Amniotic stem cell (primary cell): ENCODE measurements around the gene LAMC3.
"Not testable (repeated sequence)": the region's sequence is repeated elsewhere in the genome, so short reads cannot be mapped to it uniquely, and the experiment has no call there.

ENCODE experiments used
- DNase-seq: peaks from one replicate; lab custom pipeline; 2025; lab: John Stamatoyannopoulos, UW

LAMC3 gene

DNA sequence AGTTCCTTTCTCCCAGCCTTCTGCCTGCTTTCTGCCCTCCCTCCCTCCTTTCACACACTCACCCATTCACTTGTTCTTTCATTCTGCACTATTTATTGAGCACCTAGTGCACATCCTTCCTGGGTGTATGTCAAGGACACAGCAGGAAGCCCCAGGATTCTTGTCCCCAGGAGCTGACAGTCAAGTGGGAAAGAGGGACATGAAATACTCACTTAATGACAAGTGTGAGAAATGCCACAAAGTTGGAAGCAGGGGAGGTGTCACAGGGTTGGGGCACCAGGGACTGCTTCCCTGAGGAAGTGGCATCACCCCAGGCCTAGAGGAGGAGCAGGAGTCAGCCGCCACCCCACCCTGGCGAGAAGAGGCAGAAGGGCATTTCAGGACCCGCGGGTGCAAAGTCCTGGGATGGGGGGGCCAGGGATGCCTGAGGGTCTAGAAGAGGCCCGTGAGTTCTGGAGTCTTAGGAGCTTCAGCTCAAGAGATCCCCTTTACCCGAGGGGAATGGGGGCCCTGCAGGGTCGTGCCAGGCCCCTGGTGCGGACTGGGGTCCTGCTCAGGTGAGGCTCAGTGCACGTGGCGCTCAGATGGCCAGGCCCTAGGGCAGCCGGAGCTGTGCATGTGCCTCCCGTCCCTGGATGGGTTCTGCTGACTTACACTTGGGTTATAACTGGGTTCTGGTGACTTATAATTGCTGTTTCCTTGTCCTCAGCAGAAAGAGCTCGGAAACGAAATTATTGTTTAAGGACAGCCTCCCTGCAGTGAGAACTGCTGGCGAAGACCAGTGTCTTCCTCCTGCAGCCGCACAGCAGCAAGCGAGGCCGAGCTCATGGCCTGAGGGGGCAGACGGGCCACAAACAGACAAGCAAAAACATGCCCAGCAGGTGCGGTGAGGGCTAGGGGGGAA lies 16.9 kb upstream of the LAMC3 start:
- no peak for DNase-seq

DNA sequence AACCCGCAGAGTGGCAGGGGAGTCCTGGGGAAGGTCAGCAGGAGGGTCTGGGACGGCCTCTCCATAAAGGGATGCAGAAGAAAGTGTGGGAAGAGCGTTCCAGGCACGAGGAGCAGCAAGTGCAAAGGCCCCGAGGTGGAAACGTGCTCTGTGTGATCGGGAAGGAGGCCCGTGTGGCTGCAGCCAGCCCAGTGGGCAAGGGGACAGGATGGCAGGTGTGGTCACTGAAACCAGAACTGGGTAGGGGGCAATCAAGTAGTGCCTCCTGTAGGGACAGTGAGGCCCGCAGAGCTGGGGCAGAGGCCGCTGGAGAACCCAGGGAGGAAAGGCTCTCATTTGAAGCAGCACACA lies 16.3 kb upstream of the LAMC3 start:
- no peak for DNase-seq

DNA sequence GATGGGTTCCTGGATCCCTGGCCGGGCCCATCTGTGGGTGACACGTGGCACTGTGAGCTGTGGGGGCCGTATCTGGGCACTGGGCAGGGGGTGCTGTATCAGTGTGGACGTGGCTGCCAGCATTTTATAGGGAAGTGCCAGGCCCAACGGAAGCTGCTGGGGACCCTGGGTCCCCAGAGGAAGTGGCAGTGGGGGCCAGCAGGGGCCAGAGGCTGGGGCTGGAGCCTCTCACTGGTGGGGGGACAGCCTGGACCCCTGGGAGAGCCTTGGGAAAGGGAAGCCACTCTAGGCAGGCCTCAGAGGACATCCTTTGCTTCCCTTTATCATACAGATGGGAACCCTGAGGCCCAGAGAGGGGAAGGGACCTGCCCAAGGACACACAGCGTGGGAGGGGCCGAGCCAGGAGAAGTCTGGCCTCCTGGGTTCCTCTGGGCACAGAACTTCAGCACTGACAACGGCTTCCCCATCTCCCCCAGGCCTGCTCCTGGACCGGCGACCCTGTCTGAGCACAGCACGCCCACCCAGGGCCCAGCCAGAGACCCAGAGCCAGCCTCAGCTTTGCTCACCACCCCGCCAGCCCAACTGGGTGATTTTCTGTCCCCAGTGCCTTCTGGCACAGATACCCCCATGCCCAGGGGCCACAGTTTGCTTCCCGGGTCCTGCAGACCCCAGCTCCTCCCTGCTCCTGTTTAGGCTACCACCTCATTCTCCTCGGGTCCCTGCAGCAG lies 15.5 kb upstream of the LAMC3 start:
- DNase-seq: no peak

DNA sequence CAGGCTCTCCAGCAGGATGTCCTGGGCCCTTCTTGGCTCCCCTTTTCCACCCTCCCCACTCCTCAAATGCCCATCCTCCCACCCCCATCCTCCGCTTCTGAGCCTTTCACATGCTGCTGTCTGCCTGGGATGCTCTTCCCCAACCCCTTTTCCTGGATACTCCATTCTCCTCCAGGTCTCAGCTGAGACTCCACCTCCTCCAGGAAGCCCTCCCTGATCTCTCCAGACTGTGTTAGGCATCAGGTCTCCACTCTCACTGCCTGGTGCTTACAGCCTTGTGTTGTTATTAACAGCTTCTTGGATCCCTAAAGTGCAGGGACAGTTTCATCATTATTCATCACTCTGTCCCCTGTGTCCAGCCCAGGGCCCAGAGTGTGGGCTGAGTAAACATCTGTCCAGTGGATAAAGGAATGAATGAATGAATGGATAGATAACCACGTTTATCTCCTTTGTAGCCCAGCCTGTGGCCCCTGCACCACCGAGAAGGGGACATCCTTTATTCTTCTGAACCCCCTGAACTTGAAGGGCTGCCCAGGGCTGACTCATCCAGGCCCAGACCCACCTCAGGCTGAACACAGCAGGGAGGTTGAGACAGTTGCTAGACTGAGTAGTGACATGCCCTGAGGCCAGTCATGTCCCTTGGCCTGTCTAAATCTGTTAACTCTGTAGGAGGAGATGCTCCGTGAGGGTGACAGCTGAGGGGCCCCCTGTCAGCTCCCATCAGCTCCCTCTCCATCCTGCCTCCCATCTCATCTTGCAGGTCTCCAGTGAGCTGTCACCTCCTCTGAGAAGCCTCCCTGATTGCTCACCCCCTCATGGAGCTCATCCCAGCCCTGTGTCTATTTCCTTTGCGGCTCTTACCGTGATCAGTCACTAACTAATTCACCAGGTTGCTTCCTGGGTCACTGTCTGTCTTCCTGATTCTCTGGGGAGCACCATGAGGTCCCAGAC lies 14.6 kb upstream of the LAMC3 start:
- no peak for DNase-seq

DNA sequence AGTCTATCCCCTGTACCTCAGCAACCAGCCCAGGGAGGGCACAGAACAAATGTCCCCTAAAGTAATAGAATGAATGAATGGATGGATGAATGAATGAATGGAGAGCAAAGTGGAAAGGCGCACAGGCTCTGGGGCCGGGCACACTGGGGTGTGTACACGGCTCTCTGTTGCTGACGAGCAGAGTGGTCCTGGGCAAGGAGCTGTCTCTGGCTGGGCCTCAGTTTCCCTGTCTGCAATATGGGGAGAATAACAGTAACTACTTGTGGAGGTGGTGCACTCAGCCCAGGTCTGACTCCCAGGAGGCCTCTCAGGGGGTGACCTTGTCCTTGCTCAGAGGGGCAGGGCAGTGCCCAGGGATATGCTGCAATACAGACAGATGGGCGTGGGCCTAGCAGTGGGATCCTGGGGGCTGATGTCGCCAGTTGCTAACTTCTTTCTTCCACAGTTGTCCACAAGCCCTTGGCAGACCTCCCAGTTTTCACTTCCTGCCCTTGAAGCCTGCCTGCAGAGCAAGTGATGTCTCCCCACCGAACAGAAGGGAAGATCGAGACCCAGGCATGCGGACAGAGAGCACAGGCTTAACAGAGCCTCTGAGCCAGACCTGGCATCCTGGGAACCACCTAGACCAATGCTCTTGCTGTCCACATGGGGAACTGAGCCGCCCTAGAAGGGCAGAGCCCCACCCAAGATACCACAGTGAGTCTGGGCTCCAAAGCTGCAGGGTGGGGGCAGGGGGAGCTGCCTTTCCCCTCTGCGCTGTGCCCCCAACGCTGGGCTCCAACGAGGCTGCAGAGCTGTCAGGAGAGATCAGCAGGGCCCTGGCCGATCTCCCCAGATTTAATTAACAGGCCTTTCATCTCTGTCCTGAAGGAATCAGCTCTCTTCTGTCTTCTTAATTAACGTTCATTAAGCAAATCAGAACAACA lies 13.6 kb upstream of the LAMC3 start:
- DNase-seq: no peak

DNA sequence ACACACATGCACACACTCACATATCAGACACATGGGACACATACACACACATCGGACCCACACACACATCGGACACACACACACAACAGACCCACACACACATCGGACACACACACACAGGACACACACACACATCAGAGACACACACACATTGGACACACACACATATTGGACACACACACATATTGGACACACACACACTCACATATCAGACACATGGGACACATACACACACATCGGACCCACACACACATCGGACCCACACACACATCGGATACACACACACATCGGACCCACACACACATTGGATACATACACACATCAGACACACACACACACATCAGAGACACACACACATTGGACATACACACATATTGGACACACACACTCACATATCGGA lies 12.8 kb upstream of the LAMC3 start:
- no peak for DNase-seq

DNA sequence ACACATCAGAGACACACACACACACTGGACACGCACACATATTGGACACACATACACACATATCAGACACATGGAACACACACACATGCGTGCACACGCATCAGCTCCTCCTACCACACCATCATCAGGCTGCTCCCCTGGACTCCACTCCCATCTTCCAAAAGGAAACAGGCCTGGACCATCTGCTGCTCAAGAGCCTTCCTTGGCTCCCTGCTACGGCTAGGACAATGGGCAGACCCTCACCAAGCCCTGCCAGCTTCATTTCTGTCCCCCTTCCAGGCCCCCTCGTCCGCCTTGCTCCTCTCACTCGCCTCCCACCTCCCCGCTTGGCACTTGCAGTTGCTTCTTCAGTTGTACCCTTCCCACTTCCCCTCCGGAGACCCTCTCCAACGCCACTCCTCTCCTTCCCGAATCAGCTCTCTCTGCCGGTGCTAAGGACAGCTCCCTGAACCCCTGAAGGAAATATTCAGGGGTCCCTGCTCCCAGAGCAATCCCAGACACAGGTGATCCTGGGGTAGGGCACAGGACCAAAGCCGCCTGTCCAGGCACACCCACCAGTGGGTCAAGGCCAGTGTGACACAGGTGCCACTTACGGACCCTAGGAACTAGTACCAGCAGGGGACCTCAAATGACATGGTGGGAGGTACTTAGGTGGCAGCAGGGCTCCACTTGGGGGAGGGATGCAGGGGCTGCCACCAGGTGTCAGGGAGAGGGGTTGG lies 12.1 kb upstream of the LAMC3 start:
- DNase-seq: no peak

DNA sequence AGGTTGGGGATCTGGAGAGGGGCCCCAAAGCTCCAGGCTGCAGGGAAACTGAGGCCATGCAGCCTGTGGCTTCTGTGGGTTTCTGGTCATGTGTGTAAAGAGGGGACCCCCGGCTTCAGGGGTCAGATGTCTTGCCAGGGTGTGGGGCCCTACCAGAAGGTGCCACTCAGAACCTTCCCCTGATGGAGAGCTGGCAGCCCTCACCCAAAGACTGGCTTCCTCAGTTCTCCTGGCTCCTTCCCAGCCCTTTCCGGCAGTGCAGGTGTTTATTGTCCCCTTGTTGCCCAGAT lies 11.6 kb upstream of the LAMC3 start:
- no peak for DNase-seq

DNA sequence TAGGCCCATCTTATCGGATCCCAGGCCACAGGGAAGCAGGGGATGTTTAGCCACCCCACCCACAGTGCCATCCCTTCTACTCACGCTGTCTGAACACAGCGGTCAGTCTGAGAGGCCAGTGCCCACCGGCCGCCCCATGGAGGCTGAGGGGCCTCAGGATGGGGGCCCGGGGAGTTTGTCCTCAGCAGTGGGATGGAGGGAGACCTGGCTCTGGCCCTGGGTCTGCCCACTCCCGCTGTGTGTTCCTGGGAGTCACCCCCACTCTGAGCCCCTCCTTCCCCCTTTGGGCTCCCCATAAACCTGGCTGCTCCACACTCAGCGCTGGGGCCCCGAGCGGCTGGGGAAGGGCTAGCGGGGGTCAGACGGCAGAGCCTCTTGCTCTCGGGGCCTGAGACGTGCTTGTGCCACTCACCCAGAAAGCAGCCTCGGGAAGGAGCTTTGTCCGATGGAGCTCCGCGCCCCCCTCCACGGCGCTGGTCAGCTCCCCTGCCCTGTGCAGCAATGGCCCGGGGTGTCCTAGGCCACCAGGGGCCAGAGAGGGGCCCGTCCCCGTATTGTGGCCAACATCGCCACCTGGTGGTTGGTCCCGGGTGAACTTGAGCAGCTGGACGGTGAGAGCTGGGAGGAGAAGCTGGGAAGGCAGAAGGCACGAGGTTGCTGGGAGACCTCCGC lies 10.9 kb upstream of the LAMC3 start:
- no peak for DNase-seq

DNA sequence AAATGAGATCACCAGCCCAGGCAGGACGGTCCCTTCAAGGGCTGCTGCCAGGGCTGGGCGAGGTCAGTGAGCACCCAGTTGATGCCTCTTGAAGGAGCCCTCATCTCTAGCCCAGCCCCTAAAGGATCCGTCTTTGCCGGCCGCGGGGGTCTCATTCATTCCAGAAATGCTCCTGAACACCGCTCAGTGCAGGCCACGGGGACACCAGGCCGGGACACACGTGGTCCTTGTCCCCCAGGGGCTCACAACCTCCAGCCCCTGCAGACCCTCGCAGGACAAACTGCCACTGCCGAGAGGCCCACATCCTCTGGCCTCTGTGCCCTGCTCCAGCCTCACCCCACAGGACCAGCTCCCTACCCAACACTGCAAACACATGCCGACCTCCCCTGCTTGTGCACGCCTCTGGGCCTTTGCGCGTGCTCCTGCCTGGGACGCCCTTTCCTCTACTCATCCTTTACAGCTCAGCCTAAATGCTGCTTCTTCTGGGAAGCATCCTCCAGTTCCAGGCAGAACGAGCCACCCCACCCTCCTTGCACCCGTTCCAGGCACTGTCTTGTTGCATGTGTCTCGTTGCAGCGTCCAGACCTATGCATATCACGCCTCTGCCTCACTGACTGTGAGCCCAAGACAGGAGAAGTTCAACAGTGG lies 10.3 kb upstream of the LAMC3 start:
- no peak for DNase-seq

DNA sequence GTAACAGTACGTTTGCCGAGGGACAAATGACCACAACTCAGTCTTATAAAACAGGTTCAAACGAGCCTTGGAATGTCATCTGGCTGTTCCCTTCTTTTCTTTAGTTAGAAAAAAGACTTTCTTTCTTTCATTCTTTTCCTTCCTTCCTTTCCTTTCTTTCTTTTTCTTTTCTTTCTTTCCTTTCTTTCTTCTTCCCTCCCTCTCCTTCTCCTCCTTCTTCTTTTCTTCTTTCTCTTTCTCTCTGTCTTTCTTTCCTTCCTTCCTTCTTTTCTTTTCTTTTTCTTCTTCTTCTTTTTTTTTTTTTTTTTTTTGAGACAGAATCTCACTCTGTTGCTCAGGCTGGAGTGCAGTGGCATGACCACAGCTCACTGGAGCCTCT lies 9.7 kb upstream of the LAMC3 start:
- DNase-seq: no peak

DNA sequence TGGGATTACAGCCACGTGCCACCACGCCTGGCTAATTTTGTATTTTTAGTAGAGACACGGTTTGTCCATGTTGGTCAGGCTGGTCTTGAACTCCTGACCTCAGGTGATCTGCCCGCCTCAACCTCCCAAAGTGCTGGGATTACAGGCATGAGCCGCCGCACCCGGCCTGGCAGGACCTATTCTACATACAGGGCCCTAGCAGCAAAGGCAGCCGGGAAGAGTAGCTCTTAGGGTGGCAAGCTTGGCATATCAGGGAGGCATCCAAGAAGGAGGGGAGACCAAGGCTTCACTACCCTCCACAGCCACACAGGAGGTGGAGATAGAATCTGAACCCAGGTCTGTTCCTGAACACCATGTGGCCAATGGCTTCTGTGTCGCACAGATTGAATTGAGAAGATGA lies 8.4 kb upstream of the LAMC3 start:
- not testable (repeated sequence) for DNase-seq

DNA sequence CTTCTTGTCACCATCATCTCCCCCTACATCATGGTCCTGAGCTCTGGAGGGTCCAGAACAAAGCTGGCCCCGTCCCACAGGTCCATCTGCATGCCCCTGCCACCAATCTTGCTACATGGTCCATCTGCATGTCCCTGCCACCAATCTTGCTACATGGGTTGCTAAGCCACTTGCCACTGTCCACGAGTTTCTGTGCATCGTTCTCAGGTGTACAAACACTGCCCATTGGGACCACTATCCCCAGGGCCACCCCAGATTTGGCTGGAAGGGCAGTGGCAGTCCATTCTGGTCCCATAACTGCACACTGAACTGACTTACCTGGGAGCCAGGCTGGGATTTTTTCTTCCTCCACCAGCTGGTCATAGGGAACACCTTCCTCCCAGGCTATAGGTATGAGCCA lies 8.0 kb upstream of the LAMC3 start:
- no peak for DNase-seq

DNA sequence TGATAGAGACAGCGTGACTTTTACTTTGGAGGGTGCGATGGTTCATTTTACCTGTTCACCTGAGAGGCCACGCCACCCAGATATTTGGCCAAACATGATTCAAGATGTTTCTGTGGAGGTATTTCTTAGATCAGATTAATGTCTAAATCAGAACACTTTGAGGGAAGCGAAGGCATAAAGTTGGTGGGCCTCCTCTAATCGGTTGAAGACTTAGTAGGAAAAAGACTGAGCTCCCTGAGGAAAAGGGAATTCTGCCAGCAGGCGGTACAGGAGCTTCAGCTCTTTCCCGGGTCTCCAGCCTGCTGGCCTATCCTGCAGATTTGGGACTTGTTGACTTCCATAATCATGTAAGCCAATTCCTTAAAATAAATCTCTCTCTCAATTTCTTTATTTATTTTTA lies 7.0 kb upstream of the LAMC3 start:
- DNase-seq: no peak

DNA sequence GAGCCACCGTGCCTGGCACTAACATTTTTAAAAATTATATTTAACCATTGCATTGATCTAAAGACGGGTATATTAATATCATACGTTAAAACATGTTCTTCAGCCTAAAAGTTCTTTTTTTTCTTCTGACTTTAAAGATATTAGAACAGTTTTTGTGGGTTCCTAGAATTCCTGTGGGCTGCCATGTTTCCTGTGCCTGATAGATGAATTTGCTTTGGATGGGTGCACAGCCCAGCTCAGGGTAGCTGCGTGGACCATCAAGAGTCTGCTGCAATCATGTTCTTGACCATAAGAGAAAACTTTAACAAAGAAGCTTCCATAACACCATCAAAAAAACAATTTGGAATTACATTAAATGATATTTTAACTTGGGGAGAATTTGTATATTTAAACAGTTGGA lies 2.4 kb upstream of the LAMC3 start:
- DNase-seq: no peak

DNA sequence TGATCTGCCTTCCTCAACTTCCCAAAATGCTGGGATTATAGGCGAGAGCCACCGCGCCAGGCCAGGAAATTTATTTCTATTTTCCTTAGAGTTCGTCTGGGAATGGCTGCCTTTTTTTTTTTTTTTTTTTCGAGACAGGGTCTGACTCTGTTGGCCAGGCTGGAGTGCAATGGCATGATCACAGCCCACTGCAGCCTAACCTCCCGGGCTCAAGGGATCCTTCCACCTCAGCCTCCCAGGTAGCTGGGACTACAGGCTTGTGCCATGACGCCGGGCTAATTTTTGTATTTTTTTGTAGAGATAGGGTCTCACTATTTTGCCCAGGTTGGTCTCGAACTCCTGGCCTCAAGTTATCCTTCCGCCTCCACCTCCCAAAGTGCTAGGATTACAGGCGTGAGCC lies 888 bp upstream of the LAMC3 start:
- no peak for DNase-seq

DNA sequence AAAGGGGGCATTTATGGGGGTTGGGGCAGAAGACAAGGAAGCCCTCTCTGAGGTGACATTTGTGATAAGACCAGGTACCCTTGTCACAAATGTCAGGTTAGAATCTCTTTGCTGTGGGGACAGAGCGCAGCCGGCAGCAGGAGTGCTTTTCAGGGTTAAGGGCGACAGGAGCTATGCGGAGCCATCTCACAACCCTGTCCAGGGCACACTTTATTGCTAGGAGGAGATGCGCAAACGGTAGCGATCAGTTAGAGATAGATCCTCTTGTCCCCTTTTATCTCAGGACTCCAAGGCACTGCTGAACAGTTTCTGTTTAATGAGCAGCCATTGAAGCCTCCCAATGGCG lies 438 bp upstream of the LAMC3 start:
- DNase-seq: no peak

DNA sequence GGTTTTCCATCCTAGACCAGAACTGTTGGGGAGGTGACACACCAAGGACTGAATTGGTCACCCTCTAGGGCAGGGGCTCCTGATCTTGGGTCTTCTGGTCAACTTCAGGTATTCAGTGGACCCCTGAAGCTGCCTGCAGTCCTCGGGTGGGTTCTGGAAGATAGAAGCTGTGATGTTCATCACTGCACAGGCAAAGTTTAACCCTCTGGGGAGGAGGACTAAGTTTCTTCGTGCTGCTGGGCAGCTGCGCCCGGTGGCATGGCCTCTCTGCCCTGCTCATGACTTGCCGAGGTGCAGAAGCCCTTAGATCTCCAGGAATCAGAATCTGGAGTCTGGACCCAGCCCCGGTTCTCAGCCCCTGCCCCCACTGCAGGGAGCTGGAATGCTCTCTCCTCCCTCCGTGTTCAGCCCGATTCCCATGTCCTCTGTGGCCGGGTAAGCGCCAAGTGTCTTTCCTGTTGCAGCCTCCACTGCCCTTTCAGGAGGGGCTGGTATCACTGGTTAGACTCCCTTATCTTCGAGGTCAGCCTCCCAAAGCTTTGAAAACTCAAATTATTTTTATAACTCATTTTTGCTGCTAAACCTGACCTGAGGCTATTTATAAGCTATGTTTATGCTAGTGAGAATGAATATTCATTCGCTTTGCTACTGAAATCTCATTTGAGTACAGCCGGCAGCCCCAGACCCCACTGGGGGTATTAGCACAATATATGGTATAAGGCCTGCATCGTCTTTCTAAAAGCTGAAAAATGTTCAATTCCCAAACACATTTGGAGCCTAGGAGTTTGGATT lies 1.7 kb downstream of the LAMC3 start:
- DNase-seq: no peak
